ENCODE results near the gene ZDHHC11.
"Not testable (repeated sequence)": the region's sequence is repeated elsewhere in the genome, so short reads cannot be mapped to it uniquely, and the experiment has no call there.

Gene ZDHHC11

DNA sequence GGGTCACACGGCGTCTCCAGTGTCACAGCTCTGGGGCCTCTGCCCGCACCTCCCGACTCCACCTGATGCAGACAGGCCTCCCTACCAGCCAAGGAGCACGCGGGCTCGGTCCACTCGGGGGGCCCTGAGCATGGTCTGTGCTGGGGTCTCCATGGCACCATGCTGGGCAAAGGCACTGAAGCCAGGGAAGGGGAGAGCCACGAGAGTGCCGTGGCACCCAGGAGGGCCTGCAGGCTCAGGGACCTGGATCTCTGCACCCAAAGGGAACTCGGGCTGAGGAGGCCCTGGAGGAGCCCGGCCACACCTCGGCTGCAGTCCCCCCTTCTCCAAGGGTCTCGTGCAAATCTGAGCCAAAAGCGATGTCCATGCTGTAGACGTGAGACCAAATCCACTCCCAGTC is 6.4 kb downstream of the ZDHHC11 start:
- not testable (repeated sequence) for DNase-seq (ENCODE audit: low spot score)

- not testable (repeated sequence) for DNase-seq (ENCODE audit: low spot score)
Measured at GRCh38 chr5:843926-844325, 6.9 kb downstream of the ZDHHC11 start.

GRCh38 chr5:843371-843770 is 7.4 kb downstream of the ZDHHC11 start:
- not testable (repeated sequence) for DNase-seq (ENCODE audit: low spot score)

GRCh38 chr5:842402-843221 is 8.2 kb downstream of the ZDHHC11 start:
- DNase-seq (ENCODE audit: low spot score): not testable (repeated sequence)

- DNase-seq (ENCODE audit: low spot score): not testable (repeated sequence)
Measured at GRCh38 chr5:841531-842401, 9.0 kb downstream of the ZDHHC11 start.

- DNase-seq (ENCODE audit: low spot score): not testable (repeated sequence)
Measured at GRCh38 chr5:840974-841435, 9.8 kb downstream of the ZDHHC11 start.

DNA sequence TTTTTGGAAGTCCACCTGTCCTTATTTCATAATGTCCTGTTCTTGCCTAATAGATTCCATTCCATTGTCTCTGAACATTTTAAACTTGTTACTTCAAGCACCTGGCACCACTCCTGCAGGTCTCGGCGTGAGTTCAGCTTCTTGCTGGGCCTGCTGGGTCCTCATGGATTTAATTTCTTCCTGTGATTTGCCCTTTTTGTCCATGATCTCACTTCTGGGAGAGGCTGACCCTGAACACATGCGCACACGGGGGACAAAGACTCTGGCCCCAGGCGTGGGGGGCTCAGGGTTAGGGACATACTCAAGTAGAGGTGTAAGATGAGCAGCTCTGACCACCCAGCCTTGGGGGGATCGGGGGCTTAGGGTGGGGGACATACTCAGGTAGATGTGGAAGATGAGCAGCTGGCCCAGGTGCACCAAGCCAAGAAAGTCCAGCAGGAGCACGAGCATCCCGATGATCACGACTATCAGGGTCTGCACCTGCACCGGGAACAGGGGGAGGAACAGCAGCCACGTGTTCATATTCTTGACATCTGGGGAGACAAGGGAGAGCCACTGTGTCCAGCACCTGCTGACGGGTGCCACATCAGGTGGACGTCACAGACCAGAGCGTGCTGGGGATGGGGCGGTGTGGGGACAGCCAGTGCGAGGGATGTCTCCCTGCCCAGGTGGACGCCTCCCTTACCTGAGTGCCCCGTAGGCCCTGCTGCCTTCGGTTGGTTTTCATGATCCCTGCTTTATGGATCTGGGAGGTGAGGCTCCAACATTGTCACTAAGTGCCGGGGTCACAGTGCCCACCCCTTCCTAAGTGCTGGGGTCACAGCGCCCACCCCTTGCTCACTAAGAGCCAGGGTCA is 10.4 kb downstream of the ZDHHC11 start:
- DNase-seq (ENCODE audit: low spot score): not testable (repeated sequence)

GRCh38 chr5:838431-838851 is 12.3 kb downstream of the ZDHHC11 start:
- DNase-seq (ENCODE audit: low spot score): not testable (repeated sequence)

DNA sequence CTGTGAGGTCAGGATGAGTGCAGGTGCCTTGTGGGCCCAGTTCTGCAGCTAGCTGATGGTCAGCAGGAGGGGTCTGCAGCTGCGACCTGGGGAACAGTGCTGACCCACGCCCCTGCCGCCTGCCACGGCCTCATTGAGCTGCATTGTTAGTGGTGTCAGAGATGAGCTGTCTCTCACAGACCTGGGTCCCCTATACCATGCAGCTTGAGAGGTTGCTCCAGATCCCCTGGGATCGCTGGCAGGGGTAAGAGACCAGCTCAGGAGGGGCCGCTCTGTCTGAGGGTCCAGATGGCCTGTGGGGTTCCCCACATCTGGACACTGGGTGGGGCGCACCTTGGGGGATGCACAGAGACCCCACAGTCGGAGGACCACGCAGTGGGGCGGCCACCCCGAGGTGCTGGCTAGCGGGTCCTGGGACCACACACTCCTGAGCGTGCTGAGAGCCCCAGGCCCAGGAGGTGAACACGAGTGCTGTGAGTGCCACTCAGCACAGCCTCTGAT is 13.1 kb downstream of the ZDHHC11 start:
- not testable (repeated sequence) for DNase-seq (ENCODE audit: low spot score)

- DNase-seq (ENCODE audit: low spot score): not testable (repeated sequence)
Measured at GRCh38 chr5:835933-836612, 14.7 kb downstream of the ZDHHC11 start.

DNA sequence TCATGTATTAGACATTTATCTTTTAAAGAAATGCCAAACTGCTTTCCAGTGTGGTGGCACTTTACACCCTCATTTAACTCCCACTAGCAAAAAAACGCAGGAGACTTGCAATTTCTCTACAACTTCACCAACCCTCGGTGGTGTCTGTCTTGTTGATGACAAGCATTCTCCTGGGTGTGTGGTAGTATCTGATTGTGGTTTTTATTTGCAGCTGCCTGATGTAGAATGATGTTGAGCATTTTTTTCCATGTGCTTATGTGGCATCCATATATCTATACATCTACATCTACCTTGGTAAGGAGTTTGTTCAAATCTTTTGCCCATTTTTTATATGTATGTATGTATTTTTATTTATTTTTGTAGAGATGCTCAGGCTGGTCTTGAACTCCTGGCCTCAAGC is 16.8 kb downstream of the ZDHHC11 start:
- not testable (repeated sequence) for DNase-seq (ENCODE audit: low spot score)

DNA sequence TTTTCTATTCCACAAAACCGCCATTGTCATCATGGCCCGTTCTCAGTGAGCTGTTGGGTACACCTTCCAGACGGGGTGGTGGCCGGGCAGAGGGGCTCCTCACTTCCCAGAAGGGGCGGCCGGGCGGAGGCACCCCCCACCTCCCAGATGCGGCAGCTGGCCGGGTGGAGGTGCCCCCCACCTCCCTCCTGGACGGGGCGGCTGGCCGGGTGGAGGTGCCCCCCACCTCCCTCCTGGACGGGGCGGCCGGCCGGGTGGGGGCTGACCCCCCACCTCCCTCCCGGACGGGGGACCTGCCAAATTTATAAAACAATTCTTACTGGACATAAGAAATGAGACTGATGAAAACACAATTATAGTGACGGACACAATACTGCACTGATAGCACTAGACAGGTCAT is 22.6 kb downstream of the ZDHHC11 start:
- not testable (repeated sequence) for DNase-seq (ENCODE audit: low spot score)

DNA sequence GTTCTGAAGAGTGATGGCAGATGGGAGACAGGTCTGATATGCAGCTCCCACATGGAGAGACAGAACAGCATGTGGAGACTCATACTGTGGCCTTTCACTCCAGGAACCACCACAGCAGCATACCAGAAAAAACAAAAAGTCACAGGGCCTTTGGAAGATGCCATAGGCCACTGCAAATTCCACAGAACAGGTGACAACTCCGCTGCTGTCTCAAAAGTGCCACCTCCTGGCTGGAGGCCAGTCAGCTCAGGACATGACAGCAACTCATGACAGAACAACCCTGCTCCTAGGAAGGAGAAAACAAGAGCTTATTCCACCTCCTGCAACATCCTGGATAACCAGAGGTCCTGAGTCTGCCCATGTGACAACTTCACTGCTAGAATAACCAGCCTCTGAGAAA is 25.2 kb downstream of the ZDHHC11 start:
- not testable (repeated sequence) for DNase-seq (ENCODE audit: low spot score)

GRCh38 chr5:821504-821903 is 29.3 kb downstream of the ZDHHC11 start:
- no peak for DNase-seq (ENCODE audit: low spot score)

DNA sequence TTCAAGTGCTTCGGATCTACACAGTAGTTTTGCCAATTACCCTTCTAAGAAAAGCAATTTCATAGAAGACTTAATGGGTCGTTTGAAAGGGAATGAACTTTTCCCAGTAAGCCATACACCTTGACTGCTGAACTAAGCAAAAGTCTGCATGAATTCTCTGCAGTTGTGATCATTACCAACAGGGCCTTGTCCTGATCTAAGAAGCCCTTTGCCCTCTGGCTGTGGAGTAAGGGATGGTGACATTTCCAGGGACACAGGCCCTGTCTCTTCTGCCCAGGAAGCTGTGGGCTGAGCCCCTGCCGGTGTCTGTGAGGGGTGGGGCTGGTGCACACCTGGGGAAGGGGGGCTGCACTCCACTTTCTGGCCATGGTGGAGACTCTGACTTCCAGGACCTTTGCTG is 30.5 kb downstream of the ZDHHC11 start:
- DNase-seq (ENCODE audit: low spot score): no peak

GRCh38 chr5:819078-819477 is 31.7 kb downstream of the ZDHHC11 start:
- DNase-seq (ENCODE audit: low spot score): no peak

DNA sequence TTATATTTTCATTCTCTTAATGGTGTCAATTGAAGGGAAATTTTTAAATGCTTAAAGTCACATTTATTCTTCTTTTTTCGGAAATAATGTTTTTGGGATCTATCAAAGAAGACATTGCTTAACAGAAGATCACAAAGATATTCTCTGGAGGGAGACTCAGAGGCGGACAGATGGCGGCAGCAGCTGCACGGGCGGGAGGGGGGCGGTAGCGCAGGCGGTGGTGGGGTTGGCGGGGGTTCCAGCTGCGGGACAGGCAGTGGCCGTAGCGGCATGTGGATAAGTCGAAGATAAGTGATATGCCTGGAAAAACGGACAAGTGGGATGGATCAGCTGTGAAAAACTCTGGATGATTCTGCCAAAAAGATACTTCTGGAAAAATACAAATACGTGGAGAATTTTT is 34.6 kb downstream of the ZDHHC11 start:
- DNase-seq (ENCODE audit: low spot score): no peak

- DNase-seq (ENCODE audit: low spot score): no peak
Measured at GRCh38 chr5:815449-815848, 35.3 kb downstream of the ZDHHC11 start.

GRCh38 chr5:813575-813974 is 37.2 kb downstream of the ZDHHC11 start:
- DNase-seq (ENCODE audit: low spot score): not testable (repeated sequence)

GRCh38 chr5:811384-811783 is 39.4 kb downstream of the ZDHHC11 start:
- DNase-seq (ENCODE audit: low spot score): not testable (repeated sequence)
